GM12878 (cell line): ENCODE measurements around the gene OR2T6. TPM values are rescaled to one million over a fixed set of nuclear protein-coding genes. Genes with fewer than 3 reads are reported as not detected.

ENCODE experiments used
- ATAC-seq: fragments of 200-7000 bp; cut with Tn5 transposase; 3 replicates; pipeline ENCODE4 v1.9.1; 2020; ENCODE audit warnings: mild to moderate bottlenecking, moderate library complexity
- BruUV-seq: library from RNA; stranded (reverse); fragments of 400-500 nt; replicated peaks from 2 replicates; lab custom pipeline; 2021; lab: Mats Ljungman, UMichigan
- CTCF ChIA-PET: fragments of 300-600 bp; sonication (Branson Sonifier 250); formaldehyde crosslinking; extraction: SDS; loops from one replicate; lab custom pipeline; 2021; ENCODE audit warnings: inconsistent platforms; lab: Yijun Ruan, JAX
- POLR2A ChIA-PET: fragments of 350-600 bp; formaldehyde crosslinking; extraction: SDS; loops from one replicate; lab custom pipeline; 2021; ENCODE audit warnings: inconsistent platforms; lab: Charles Lee
- RAD21 ChIA-PET: fragments of 300-600 bp; sonication (Branson Sonifier 250); formaldehyde crosslinking; loops from one replicate; lab custom pipeline; 2023; ENCODE audit warnings: antibody characterized with exemption; ENCODE audit not compliant: unreplicated experiment; lab: Charles Lee
- SMC1A ChIA-PET: fragments of 300-600 bp; sonication (Branson Sonifier 250); formaldehyde crosslinking; loops from one replicate; lab custom pipeline; 2023; ENCODE audit not compliant: unreplicated experiment, uncharacterized antibody; lab: Charles Lee
- DNase-seq: peaks from one replicate; pipeline ENCODE4 v3.0.0-alpha.2; 2011; ENCODE audit warnings: low read depth, low spot score
- FAIRE-seq: peaks from 3 replicates; lab custom pipeline; 2011; peaks lifted over from hg19 to GRCh38; lab: Jason Lieb, UNC
- H2AFZ ChIP-seq: 2 replicates; pipeline ENCODE4 v1.6.0; 2011; ENCODE audit warnings: low read depth, low read length, control low read depth; ENCODE audit not compliant: control insufficient read depth
- H3K27ac ChIP-seq: 2 replicates; pipeline ENCODE4 v1.5.1; 2011; ENCODE audit warnings: control low read depth; ENCODE audit not compliant: control insufficient read depth, insufficient read depth
- H3K27me3 ChIP-seq, 2 experiments: replicated peaks in 1 of 2; 2 replicates each; pipeline versions ENCODE4 v1.6.0 to v1.6.1; 2011; ENCODE audit warnings: low read length in 1 of 2; ENCODE audit not compliant: control insufficient read depth in 2 of 2, insufficient read depth in 2 of 2
- H3K36me3 ChIP-seq, 2 experiments: 2 replicates each; pipeline ENCODE4 v1.5.1; 2011; ENCODE audit warnings: low read length in 1 of 2; ENCODE audit not compliant: control insufficient read depth in 2 of 2, insufficient read depth in 2 of 2
- H3K4me1 ChIP-seq: 2 replicates; pipeline ENCODE4 v1.6.1; 2011; ENCODE audit warnings: mild to moderate bottlenecking, low read length, moderate library complexity, mixed read lengths; ENCODE audit not compliant: control insufficient read depth, insufficient read depth
- H3K4me2 ChIP-seq: 2 replicates; pipeline ENCODE4 v1.6.0; 2011; ENCODE audit warnings: control low read depth; ENCODE audit not compliant: control insufficient read depth, insufficient read depth
- H3K4me3 ChIP-seq: fragments of 200-600 bp; sonication (generic); 2 replicates; pipeline ENCODE4 v1.5.1; 2016
- H3K79me2 ChIP-seq: 2 replicates; pipeline ENCODE4 v1.6.0; 2011; ENCODE audit warnings: low read length; ENCODE audit not compliant: control insufficient read depth, insufficient read depth
- H3K9ac ChIP-seq: 2 replicates; pipeline ENCODE4 v1.8.0; 2011; ENCODE audit warnings: low read length, control low read depth, mixed read lengths; ENCODE audit not compliant: control insufficient read depth, insufficient read depth
- H3K9me3 ChIP-seq: replicated peaks from 3 replicates; pipeline ENCODE4 v1.5.1; 2011; ENCODE audit warnings: mild to moderate bottlenecking, low read length; ENCODE audit not compliant: control insufficient read depth, insufficient read depth
- H4K20me1 ChIP-seq: 2 replicates; pipeline ENCODE4 v1.6.0; 2011; ENCODE audit not compliant: control insufficient read depth, insufficient read depth
- CUX1 ChIP-seq: IDR thresholded peaks from 2 replicates; pipeline ENCODE4 v1.6.1; 2012; ENCODE audit warnings: improper control_type of control experiment, low read depth, low read length; ENCODE audit not compliant: insufficient replicate concordance
- E4F1 ChIP-seq: fragments of 450-650 bp; IDR thresholded peaks from 2 replicates; pipeline ENCODE4 v1.6.1; 2018; ENCODE audit warnings: borderline replicate concordance, mild to moderate bottlenecking; ENCODE audit not compliant: partially characterized antibody
- PAX8 ChIP-seq: fragments of 450-650 bp; IDR thresholded peaks from 2 replicates; pipeline ENCODE4 v1.6.1; 2017; ENCODE audit warnings: mild to moderate bottlenecking, moderate library complexity
- PML ChIP-seq: IDR thresholded peaks from 2 replicates; pipeline ENCODE4 v1.6.1; 2012; ENCODE audit warnings: low read length, inconsistent platforms
- RELB ChIP-seq: fragments of 450-650 bp; IDR thresholded peaks from 2 replicates; pipeline ENCODE4 v1.6.1; 2017; ENCODE audit warnings: low read depth, mild to moderate bottlenecking, moderate library complexity
- WGBS: methylation state at CpG from one replicate; pipeline ENCODE4 v1.1.6; 2016; ENCODE audit warnings: low lambda C conversion rate; ENCODE audit not compliant: insufficient replicate concordance, insufficient coverage; ENCODE audit errors: missing lambda C conversion rate; 5-methylcytosine and 5-hydroxymethylcytosine counted together
- in situ Hi-C: fragments of 300-500 bp; cut with MboI; formaldehyde crosslinking; loops from 9 replicates; pipeline ENCODE4 v1.14.3; 2018; ENCODE audit warnings: mixed read lengths
- intact Hi-C: fragments of 100-400 bp; cut with micrococcal nuclease; formaldehyde crosslinking; loops from one replicate; pipeline ENCODE4 v1.14.2; 2022; ENCODE audit not compliant: unreplicated experiment
- polyA plus RNA-seq, 11 experiments: library from polyadenylated mRNA; depleted of rRNA in 4 of 11; unstranded in 6 of 11; stranded (reverse) in 5 of 11; fragments of >200 nt; fragmentation: Nextera tagmentation in 4 of 11; fragmentation: Illumina TruSeq in 1 of 11; extraction: Ambion mirVana in 4 of 11; extraction: Trizol in 1 of 11; gene quantifications; 1 replicate in 1 of 11; 2 replicates in 10 of 11; pipeline versions ENCODE4 v1.2.1 to v1.2.3, GENCODE V29; 2011 to 2016; ENCODE audit warnings: inconsistent platforms in 2 of 11, missing spikeins in 2 of 11, low read depth in 1 of 11
- total RNA-seq, 4 experiments: library from RNA; depleted of rRNA in 3 of 4; stranded (reverse); fragments of >200 nt in 3 of 4; fragmentation: Illumina TruSeq in 1 of 4; extraction: Trizol in 1 of 4; gene quantifications; 2 replicates each; pipeline versions ENCODE4 v1.2.1 to v1.2.3, GENCODE V29; 2013 to 2021

The OR2T6 gene
- total and polyA plus RNA-seq, 10 of the 15 experiments (the other 5 are each of a cell fraction or from before 2014, with no cell fraction given): not detected

GRCh38 chr1:248361121-248361715 lies 14.3 kb upstream of the OR2T6 start, which contains the start of gene OR2T4:
OR2T4 (plus strand) TSS chr1:248361665; CDS start chr1:248361665, 0 bp downstream.
- CTCF ChIA-PET: no interaction called here

More at GRCh38 chr1:248361121-248361715, 14.3 kb upstream of the OR2T6 start, which contains the start of gene OR2T4:
- ChIA-PET SMC1A (no interaction called here), RAD21 (no interaction called here), POLR2A (no interaction called here)
- no peaks in the 10 kb centered on the region; a peak in 1 of 4 replicates for H3K27me3 ChIP-seq
- H4K20me1 ChIP-seq: no peaks in the 10 kb centered on the region
- H3K27ac ChIP-seq: no peak within 1 kb of the TSS
- no peak within 1 kb of the TSS for H3K4me2 ChIP-seq
- no peaks in the 10 kb centered on the region for H3K79me2 ChIP-seq
- H3K9me3 ChIP-seq: no peaks in the 10 kb centered on the region
- H3K4me1 ChIP-seq: no peaks in the 10 kb centered on the region
- WGBS: 0% methylated on average over 3 of the region's 3 CpGs
- H2AFZ ChIP-seq: no peak within 1 kb of the TSS
- no TSS peak for BruUV-seq
- ATAC-seq: no peak
- TF ChIP-seq PAX8 (no peak), PML (no peak), CUX1 (no peak), E4F1 (no peak), RELB (no peak)
- in situ Hi-C loops (no loop called here), intact Hi-C loops (no loop called here)
- no peaks in the 10 kb centered on the region for H3K36me3 ChIP-seq
- H3K9ac ChIP-seq: no peak within 1 kb of the TSS
- no peak for FAIRE-seq
- H3K4me3 ChIP-seq: no peak within 1 kb of the TSS
- DNase-seq: no peak
